Endothelial cell of umbilical vein (primary cell): Measurements from ENCODE around the gene KRT79. TPM values are rescaled to one million over a fixed set of nuclear protein-coding genes. Genes with fewer than 3 reads are reported as not detected.

Experiments used
- BruUV-seq: library from RNA; stranded (reverse); fragments of 400-500 nt; replicated peaks from 2 replicates; lab custom pipeline; 2021; lab: Mats Ljungman, UMichigan
- CTCF ChIA-PET: fragments of 300-600, 350-600 bp; sonication (Branson Sonifier 250); formaldehyde crosslinking; loops from one replicate; lab custom pipeline; 2021; ENCODE audit warnings: antibody characterized with exemption, inconsistent platforms; lab: Charles Lee
- POLR2A ChIA-PET: fragments of 300-600, 350-600 bp; sonication (Branson Sonifier 250); formaldehyde crosslinking; loops from one replicate; lab custom pipeline; 2021; ENCODE audit warnings: antibody characterized with exemption, inconsistent platforms; lab: Charles Lee
- DNase-seq: peaks from one replicate; pipeline ENCODE4 v3.0.0-alpha.2; 2011; ENCODE audit warnings: low read depth, low spot score
- FAIRE-seq: peaks from 2 replicates; lab custom pipeline; 2011; peaks lifted over from hg19 to GRCh38; lab: Jason Lieb, UNC
- H2AFZ ChIP-seq: 2 replicates; pipeline ENCODE4 v1.6.0; 2012; ENCODE audit warnings: low read depth, low read length, control low read depth, inconsistent platforms
- H3K27ac ChIP-seq: 2 replicates; pipeline ENCODE4 v1.5.1; 2011; ENCODE audit warnings: low read depth, mild to moderate bottlenecking, control low read depth, low read length, moderate library complexity; ENCODE audit not compliant: insufficient read depth
- H3K27me3 ChIP-seq, 2 experiments: 2 replicates each; pipeline versions ENCODE4 v1.6.0 to v1.6.1; 2011; ENCODE audit warnings: low read length in 2 of 2, mixed read lengths in 1 of 2; ENCODE audit not compliant: control insufficient read depth in 2 of 2, insufficient read depth in 2 of 2
- H3K36me3 ChIP-seq, 2 experiments: 2 replicates in 1 of 2; 3 replicates in 1 of 2; pipeline ENCODE4 v1.5.1; 2011; ENCODE audit warnings: low read length in 2 of 2, mild to moderate bottlenecking in 1 of 2, moderate library complexity in 1 of 2; ENCODE audit not compliant: control insufficient read depth in 2 of 2, insufficient read depth in 2 of 2; ENCODE audit errors: extremely low read depth in 1 of 2
- H3K4me1 ChIP-seq: 3 replicates; pipeline ENCODE4 v1.5.1; 2011; ENCODE audit warnings: mild to moderate bottlenecking, low read length; ENCODE audit not compliant: control insufficient read depth, insufficient read depth; ENCODE audit errors: extremely low read depth
- H3K4me2 ChIP-seq: 2 replicates; pipeline ENCODE4 v1.6.1; 2011; ENCODE audit warnings: low read length, control low read depth, mixed read lengths; ENCODE audit not compliant: insufficient read depth
- H3K4me3 ChIP-seq, 3 experiments: fragments of 200-600 bp in 1 of 3; sonication (generic), shearing (Covaris generic) in 1 of 3; replicated peaks in 1 of 3; 2 replicates each; pipeline ENCODE4 v1.5.1; 2011 to 2016; ENCODE audit warnings: control low read depth in 3 of 3, low read length in 3 of 3, mild to moderate bottlenecking in 2 of 3, inconsistent platforms in 1 of 3, low read depth in 1 of 3, moderate library complexity in 1 of 3; ENCODE audit not compliant: insufficient read depth in 1 of 3
- H3K79me2 ChIP-seq: 2 replicates; pipeline ENCODE4 v1.6.0; 2012; ENCODE audit warnings: low read length, inconsistent platforms; ENCODE audit not compliant: control insufficient read depth, insufficient read depth
- H3K9ac ChIP-seq: replicated peaks from 2 replicates; pipeline ENCODE3; 2011; ENCODE audit warnings: low read length, control low read depth; ENCODE audit not compliant: insufficient read depth; ENCODE audit errors: extremely low read depth
- H3K9me1 ChIP-seq: replicated peaks from 3 replicates; pipeline ENCODE4 v1.6.0; 2011; ENCODE audit warnings: mild to moderate bottlenecking, low read length; ENCODE audit not compliant: control insufficient read depth, insufficient read depth; ENCODE audit errors: extremely low read depth
- H3K9me3 ChIP-seq: replicated peaks from 2 replicates; pipeline ENCODE4 v1.5.1; 2012; ENCODE audit warnings: low read length, inconsistent platforms; ENCODE audit not compliant: control insufficient read depth, insufficient read depth
- H4K20me1 ChIP-seq: replicated peaks from 2 replicates; pipeline ENCODE3; 2011; ENCODE audit warnings: mild to moderate bottlenecking, low read length; ENCODE audit not compliant: control insufficient read depth, insufficient read depth; ENCODE audit errors: extremely low read depth
- CTCF ChIP-seq, 2 donors: IDR thresholded peaks; 1 replicate in 1 of 2; 2 replicates in 1 of 2; pipeline ENCODE4 v1.5.1; 2011; ENCODE audit warnings: low read length in 2 of 2, mild to moderate bottlenecking in 2 of 2, moderate library complexity in 2 of 2, control low read depth in 1 of 2, inconsistent platforms in 1 of 2, low read depth in 1 of 2; ENCODE audit not compliant: insufficient read depth in 1 of 2; ENCODE audit errors: extremely low read depth in 1 of 2
- EZH2 ChIP-seq: IDR thresholded peaks from 2 replicates; pipeline ENCODE4 v1.6.1; 2012; ENCODE audit warnings: borderline replicate concordance, low read depth, mild to moderate bottlenecking, moderate library complexity, low read length, inconsistent platforms; ENCODE audit not compliant: severe bottlenecking
- FOS ChIP-seq: IDR thresholded peaks from 2 replicates; pipeline ENCODE4 v1.6.1; 2011; ENCODE audit warnings: mild to moderate bottlenecking, low read length, moderate library complexity, borderline replicate concordance; ENCODE audit not compliant: insufficient read depth
- GATA2 ChIP-seq: IDR thresholded peaks from 2 replicates; pipeline ENCODE4 v1.7.0; 2011; ENCODE audit warnings: low read depth, mild to moderate bottlenecking, moderate library complexity, mixed read lengths, low read length; ENCODE audit not compliant: insufficient read length, insufficient read depth
- JUN ChIP-seq: IDR thresholded peaks from 2 replicates; pipeline ENCODE4 v1.6.1; 2011; ENCODE audit warnings: borderline replicate concordance, low read depth; ENCODE audit not compliant: insufficient read length, insufficient read depth
- MAX ChIP-seq: IDR thresholded peaks from 2 replicates; pipeline ENCODE4 v1.6.1; 2011; ENCODE audit not compliant: insufficient read depth, insufficient read length
- MYC ChIP-seq: IDR thresholded peaks from one replicate; pipeline ENCODE4 v1.6.1; 2011; ENCODE audit warnings: mild to moderate bottlenecking, low read depth, low read length
- POLR2A ChIP-seq: IDR thresholded peaks from 2 replicates; pipeline ENCODE4 v1.6.1; 2012; ENCODE audit warnings: low read depth, mild to moderate bottlenecking, control low read depth, low read length
- POLR2AphosphoS5 ChIP-seq: IDR thresholded peaks from 2 replicates; pipeline ENCODE4 v1.6.1; 2012; ENCODE audit warnings: low read depth, mild to moderate bottlenecking, control low read depth, low read length, moderate library complexity; ENCODE audit not compliant: insufficient read depth
- dilution Hi-C: fragments of 300-500 bp; cut with MboI; formaldehyde crosslinking; loops from one replicate; pipeline ENCODE4 v1.15.0; 2019; ENCODE audit warnings: low sequenced_read_pairs; ENCODE audit not compliant: extremely low pct_ligation_motif_present
- intact Hi-C: fragments of 100-400 bp; cut with micrococcal nuclease; formaldehyde crosslinking; loops from one replicate; pipeline ENCODE4 v1.10.0; 2022
- polyA plus RNA-seq, 4 experiments: library from polyadenylated mRNA; depleted of rRNA in 3 of 4; stranded (reverse) in 3 of 4; unstranded in 1 of 4; fragments of >200 nt; gene quantifications; 2 replicates each; pipeline versions ENCODE4 v1.2.1 to v1.2.3, GENCODE V29; 2011 to 2012; ENCODE audit warnings: missing spikeins in 1 of 4
- total RNA-seq: library from RNA; stranded (reverse); gene quantifications from 2 replicates; pipeline ENCODE4 v1.2.3, GENCODE V29; 2021

Gene KRT79
- total and polyA plus RNA-seq, 2 donors (not counting 3 experiments of a cell fraction or from before 2014, with no cell fraction given): not detected

GRCh38 chr12:52789637-52790426 lies 44.3 kb downstream of the KRT79 start:
- Histone ChIP-seq H3K9me3 (no peaks in the 10 kb centered on the region), H4K20me1 (no peaks in the 10 kb centered on the region), H3K27ac (no peak overlapping the region), H3K9ac (no peak overlapping the region), H3K79me2 (no peaks in the 10 kb centered on the region), H3K4me3 (no peak overlapping the region), H3K4me1 (no peaks in the 10 kb centered on the region), H3K36me3 (no peaks in the 10 kb centered on the region), H3K27me3 (peaks cover 12 to 17% of the 10 kb centered on the region in 2 experiments), H3K4me2 (no peak overlapping the region), H3K9me1 (no peaks in the 10 kb centered on the region), H2AFZ (no peak overlapping the region)
- BruUV-seq: no TSS peak
- intact Hi-C loops (no loop called here), dilution Hi-C loops (no loop called here)
- FAIRE-seq: no peak
- POLR2A ChIA-PET: no interaction called here
- CTCF ChIA-PET: interaction anchor here (0.5 to 1.3 kb wide), 2 partner anchors 11 to 75 kb away, joined by 3 to 4 read pairs; no protein-coding TSS in a partner anchor
- DNase-seq: no peak
- no peak for TF ChIP-seq CTCF (IDR thresholded peaks at IDR 0.05; ENCODE audit: extremely low read depth in 1 of 2, insufficient read depth in 1 of 2, low read depth in 1 of 2, low read length in 2 of 2)
- no peak for TF ChIP-seq EZH2
- TF ChIP-seq MAX: no peak
- no peak for TF ChIP-seq FOS
- no peak for TF ChIP-seq MYC
- no peak for TF ChIP-seq JUN
- TF ChIP-seq GATA2: no peak
- TF ChIP-seq POLR2A: no peak
- TF ChIP-seq POLR2AphosphoS5: no peak
